GM19467 (cell line): ENCODE data around the gene MAT2A.

Source experiments
- ATAC-seq: cut with Tn5 transposase; IDR thresholded peaks from one replicate; pipeline ENCODE4 v1.9.1; 2021; ENCODE audit warnings: mild to moderate bottlenecking, moderate library complexity; ENCODE audit not compliant: unreplicated experiment

Gene MAT2A

GRCh38 chr2:85538507-85539360 is at the start of gene MAT2A:
Gene MAT2A (plus strand): TSS chr2:85539168. CDS start chr2:85539288, 120 bp downstream.
- peak; percentile 68 for ATAC-seq

- ATAC-seq: no peak
These were observed 47.9 kb upstream of the MAT2A start for GRCh38 chr2:85490861-85491755.

DNA sequence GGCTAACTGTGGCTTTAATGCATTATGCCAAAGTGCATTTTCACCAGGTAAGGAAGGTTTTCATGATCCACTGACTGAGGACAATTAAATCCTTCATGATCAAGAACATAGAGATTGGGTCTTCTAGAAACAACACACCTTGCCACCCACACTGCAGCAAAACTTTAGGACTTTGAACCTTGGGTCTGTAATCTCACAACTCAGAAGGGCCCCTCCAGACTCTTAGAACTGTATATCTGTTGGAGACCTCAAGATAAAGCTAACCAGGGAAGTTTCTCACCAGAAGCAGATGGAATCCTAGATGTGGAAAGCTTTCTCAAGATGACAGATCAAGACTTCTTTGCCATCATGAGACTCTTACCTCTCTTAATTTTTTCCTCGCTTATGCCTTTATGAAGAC is 42.5 kb upstream of the MAT2A start:
- ATAC-seq: no peak

DNA sequence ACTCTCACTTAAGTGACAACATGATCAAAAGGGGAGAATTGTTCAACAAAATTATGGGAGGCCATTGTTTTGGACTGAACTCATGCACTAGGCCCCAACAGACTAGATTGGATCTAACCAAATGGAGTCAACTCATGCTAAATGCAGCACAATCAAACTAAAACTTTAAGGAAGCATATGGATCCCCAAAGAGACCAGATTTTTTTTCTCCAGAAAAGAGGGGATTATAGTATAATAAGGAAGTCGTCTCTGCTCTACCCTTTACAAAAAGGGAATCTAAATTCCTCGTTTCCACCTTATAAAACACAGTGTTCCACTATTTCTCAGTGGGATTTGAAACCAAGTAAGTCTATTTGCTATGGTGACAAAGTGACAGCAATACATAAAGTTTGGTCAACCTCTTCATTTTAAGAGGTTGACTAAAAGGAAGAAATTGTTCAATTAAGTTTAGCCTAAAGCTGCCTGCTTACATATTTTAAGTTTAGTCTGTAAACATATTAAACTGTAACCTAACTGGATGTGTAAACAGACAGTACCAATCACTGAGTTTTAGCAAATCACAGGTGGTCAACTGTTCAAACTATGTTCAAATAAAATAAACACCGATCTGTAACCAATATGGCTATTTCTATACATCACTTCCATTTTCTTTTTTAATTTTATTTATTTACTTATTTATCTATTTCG is 40.9 kb upstream of the MAT2A start:
- no peak for ATAC-seq

DNA sequence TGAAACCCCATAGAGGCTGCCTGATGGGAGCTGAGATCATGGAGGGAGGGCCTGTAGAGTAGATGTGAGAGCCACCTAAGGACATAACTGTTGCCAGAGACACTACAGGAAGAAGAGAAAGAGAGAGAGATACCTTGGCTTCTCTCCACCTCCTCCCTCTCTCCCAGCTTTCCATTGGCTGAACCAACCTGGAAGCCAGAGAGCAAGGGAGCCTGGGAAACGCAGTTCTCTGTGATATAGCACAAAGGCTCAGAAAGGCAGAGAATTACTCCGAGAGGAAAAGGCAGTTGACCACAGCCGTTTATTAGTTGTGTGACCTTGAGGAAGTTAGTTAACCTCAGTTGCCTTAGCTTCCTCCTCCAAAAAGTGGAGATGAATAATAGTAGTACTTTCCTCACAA is 37.7 kb upstream of the MAT2A start:
- no peak for ATAC-seq

GRCh38 chr2:85502720-85503119 is 36.2 kb upstream of the MAT2A start:
- no peak for ATAC-seq

- ATAC-seq: no peak
These were observed 35.7 kb upstream of the MAT2A start for GRCh38 chr2:85503168-85503850.

GRCh38 chr2:85503851-85504777 is 34.9 kb upstream of the MAT2A start:
- no peak for ATAC-seq

GRCh38 chr2:85504778-85505261 is 34.1 kb upstream of the MAT2A start:
- ATAC-seq: no peak

GRCh38 chr2:85505551-85506238 is 33.3 kb upstream of the MAT2A start:
- ATAC-seq: no peak

GRCh38 chr2:85506768-85507181 is 32.2 kb upstream of the MAT2A start:
- ATAC-seq: no peak

DNA sequence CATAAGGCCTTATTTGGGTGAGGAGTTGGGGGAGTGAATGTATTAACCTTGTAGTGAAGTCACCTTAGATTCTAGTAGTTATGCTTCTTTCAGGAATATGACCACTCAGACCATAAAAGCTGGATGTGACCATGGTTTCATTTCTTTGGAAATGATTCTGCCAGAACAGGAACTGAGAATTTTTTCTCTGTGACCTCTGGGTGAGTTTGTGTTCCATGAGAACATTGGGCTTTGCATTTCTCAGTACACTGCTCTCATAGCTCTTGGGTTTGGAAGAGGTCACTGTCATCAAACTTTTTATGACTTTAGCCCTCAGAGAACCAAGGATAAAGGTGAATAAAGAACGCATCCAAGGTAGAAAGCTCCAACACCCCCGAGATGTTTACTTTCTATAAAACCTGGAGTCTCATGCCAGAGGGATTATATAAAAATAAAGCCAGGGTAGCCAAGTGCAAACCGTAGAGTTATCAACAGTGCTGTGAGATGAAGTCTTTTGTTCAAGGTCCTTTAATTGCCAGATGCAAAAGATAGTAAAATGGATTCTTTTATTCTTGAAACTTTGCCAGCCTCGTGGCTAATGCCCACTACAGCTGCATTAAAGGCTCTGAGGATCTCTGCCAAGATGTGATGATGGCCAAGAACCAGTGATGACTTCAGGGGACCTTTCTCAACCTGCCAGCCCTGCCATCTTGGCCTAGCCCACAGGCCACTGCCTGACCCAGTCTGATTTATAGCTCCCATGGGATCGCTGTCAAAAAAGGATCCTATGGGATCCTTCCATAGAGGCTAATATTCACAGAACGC is 27.8 kb upstream of the MAT2A start:
- ATAC-seq: no peak

DNA sequence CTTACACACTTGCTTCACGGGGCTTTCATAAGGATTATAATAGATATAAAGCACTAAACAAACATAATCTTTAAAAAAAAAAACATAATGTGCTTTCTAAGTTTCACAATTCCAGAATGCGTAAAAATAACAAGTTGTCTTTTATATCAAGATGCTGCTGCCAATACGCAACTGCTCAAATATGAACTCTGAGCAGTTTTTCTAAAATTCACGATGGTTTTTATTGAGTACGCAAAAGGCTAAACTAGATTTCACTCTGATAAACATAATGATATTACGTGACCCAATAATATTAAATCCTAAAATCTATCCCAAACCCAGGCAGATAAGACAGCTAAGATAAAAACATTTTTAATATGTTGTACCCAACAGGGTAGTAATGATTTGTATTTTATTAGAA is 24.6 kb upstream of the MAT2A start:
- no peak for ATAC-seq

DNA sequence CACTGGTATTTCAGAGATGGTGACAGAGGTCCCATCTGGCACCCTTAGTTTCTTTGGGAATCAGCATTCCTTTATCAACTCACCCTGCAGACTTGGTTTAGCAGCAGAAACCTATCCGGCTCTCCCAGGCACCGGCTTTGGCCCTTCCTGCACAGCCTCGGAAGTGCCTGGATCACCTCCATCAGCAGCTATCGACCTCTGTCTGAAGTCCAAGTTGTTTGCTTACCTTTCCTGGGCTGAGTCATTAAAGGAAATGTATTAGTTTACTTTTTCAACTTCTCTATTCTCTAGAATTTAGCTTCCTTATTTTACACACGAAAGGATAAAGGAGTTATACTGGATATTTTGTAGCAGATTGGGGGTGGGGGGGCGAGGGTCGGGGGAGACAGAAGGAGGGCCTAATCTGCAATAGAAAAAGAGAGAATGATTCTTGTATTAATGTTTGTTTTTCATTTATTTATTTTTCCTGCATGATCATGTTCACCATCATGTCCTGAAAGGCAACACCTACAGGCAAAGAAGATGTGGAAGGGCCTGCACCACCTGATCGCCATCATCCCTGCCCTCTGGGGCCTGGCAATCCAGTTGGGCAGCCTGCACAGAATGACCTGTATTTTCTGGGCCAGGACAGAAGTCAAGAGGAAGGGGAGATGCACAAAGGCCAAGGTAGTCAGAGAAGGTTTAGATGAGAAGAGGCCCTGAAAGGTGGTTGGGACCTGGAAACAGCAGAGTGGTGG is 22.1 kb upstream of the MAT2A start:
- no peak for ATAC-seq

- ATAC-seq: no peak
These were observed 16.8 kb upstream of the MAT2A start for GRCh38 chr2:85522090-85522647.

DNA sequence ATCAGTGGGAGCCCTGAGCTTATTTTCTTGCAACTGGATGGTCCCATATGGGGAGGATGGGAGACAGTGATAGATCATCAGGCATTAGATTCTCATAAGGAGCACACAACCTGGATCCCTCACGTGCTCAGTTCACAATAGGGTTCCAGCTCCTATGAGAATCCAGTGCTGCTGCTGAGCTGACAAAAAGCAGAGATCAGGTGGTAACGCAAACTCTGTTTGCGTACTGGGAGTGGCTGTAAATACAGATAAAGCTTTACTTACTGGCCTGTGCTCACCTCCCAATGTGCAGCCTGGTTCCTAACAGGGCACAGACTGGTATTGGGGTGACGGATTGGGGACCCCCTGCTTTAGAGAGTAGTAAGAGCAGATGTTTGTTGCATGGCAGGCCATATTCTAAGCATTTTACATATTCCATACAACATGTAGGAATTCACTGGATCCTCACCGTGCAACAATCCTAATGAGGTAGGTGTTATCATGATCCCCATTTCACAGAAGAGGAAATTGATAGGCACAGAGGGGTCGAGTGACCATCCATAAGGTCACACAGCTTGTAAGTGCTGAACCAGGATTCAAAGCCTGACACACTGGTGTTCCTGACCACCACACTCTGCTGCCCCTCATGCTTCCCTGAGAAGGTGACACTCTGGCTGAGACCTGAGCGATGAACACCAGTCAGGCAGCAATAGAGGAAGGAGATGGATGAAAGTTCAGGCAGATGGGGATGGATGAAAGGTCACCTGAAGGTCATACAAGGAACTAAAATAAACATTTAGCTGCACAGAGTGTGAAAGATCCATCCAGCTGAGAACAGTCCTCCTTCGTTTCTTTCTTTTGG is 15.7 kb upstream of the MAT2A start:
- no peak for ATAC-seq
